Measurements from ENCODE around the gene SLC22A16. TPM values are rescaled to one million over a fixed set of nuclear protein-coding genes. Genes with fewer than 3 reads are reported as not detected.

Gene SLC22A16
- total and polyA plus RNA-seq, 2 donors from 2014 or later: 0.79 TPM; not detected in 1

DNA sequence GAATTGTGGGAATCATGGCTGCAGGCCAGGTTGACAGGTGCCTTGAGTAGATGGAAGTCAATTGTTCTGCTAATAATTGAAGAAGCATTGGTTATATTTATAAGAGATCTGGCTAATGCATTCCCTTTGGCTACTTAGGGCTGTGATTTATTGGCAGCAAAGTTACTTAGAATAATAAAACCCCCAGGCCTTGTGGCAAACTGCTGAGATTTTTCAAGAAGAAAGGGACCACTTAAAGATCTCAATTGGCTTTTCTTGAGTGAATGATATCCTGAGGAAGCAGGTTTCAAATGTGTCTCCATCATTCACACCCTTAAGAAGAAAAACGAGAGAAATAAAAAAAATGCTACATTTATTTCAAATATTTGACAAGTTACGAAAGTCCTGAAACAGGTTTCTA, 88.4 kb downstream of the SLC22A16 start:
- TF ChIP-seq, protein P1, sequence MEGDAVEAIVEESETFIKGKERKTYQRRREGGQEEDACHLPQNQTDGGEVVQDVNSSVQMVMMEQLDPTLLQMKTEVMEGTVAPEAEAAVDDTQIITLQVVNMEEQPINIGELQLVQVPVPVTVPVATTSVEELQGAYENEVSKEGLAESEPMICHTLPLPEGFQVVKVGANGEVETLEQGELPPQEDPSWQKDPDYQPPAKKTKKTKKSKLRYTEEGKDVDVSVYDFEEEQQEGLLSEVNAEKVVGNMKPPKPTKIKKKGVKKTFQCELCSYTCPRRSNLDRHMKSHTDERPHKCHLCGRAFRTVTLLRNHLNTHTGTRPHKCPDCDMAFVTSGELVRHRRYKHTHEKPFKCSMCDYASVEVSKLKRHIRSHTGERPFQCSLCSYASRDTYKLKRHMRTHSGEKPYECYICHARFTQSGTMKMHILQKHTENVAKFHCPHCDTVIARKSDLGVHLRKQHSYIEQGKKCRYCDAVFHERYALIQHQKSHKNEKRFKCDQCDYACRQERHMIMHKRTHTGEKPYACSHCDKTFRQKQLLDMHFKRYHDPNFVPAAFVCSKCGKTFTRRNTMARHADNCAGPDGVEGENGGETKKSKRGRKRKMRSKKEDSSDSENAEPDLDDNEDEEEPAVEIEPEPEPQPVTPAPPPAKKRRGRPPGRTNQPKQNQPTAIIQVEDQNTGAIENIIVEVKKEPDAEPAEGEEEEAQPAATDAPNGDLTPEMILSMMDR (IDR thresholded peaks at IDR 0.05; ENCODE audit: borderline replicate concordance, extremely low read depth, insufficient read depth): no peak
- Histone ChIP-seq H3K27ac (ENCODE audit: low read depth in 2 of 2, low read length in 2 of 2) (no peak overlapping the region), H3K9ac (ENCODE audit: low read length in 3 of 3) (no peak overlapping the region), H3K36me3 (ENCODE audit: control insufficient read depth in 2 of 3, insufficient read depth in 3 of 3, low read length in 3 of 3) (no peaks in the 10 kb centered on the region), H3K27me3 (ENCODE audit: control insufficient read depth, insufficient read depth, low read length) (no peaks in the 10 kb centered on the region), H3K9me3 (ENCODE audit: control insufficient read depth in 2 of 3, insufficient read depth in 1 of 3, low read length in 3 of 3) (no peaks in the 10 kb centered on the region), H3K4me3 (ENCODE audit: low read length in 3 of 3) (no peak overlapping the region), H3K4me1 (ENCODE audit: control insufficient read depth in 2 of 3, insufficient read depth in 2 of 3, low read depth in 1 of 3, low read length in 3 of 3) (no peaks in the 10 kb centered on the region)
- DNase-seq (no peak), FAIRE-seq (no peak)
- intact Hi-C loops (cut with DNase I): no loop called here

DNA sequence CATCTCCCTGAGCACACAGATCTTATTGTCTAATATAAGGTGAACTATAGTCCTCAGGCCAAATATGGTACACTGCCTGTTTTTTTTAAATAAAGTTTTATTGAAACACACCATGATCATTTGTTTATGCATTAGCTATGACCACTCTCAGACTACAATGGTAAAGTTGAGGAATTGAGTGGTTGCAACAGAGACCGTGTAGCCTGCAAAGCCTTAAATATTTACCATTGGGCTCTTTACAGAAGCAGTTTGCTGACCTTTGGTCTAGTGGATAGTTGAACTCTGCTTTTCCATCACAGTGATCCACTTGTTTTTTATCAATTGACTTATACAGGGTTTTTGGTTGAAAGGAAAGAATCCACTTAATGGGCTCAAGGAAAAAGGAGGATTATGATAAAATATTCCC, 91.0 kb downstream of the SLC22A16 start:
- no peak for DNase-seq
- TF ChIP-seq, protein P1 (IDR thresholded peaks at IDR 0.05; ENCODE audit: borderline replicate concordance, extremely low read depth, insufficient read depth): no peak
- H3K27ac ChIP-seq (ENCODE audit: low read depth in 2 of 2, low read length in 2 of 2): no peak overlapping the region
- no peak overlapping the region for H3K4me3 ChIP-seq (ENCODE audit: low read length in 3 of 3)
- no peaks in the 10 kb centered on the region for H3K4me1 ChIP-seq (ENCODE audit: control insufficient read depth in 2 of 3, insufficient read depth in 2 of 3, low read depth in 1 of 3, low read length in 3 of 3)
- no peaks in the 10 kb centered on the region for H3K27me3 ChIP-seq (ENCODE audit: control insufficient read depth, insufficient read depth, low read length)
- no peak for FAIRE-seq
- no peak overlapping the region for H3K9ac ChIP-seq (ENCODE audit: low read length in 3 of 3)
- intact Hi-C loops (cut with DNase I): no loop called here
- no peaks in the 10 kb centered on the region for H3K36me3 ChIP-seq (ENCODE audit: control insufficient read depth in 2 of 3, insufficient read depth in 3 of 3, low read length in 3 of 3)
- H3K9me3 ChIP-seq (ENCODE audit: control insufficient read depth in 2 of 3, insufficient read depth in 1 of 3, low read length in 3 of 3): no peaks in the 10 kb centered on the region

GRCh38 chr6:110378552-110378951, 97.9 kb downstream of the SLC22A16 start:
- Histone ChIP-seq H3K36me3 (ENCODE audit: control insufficient read depth in 2 of 3, insufficient read depth in 3 of 3, low read length in 3 of 3) (no peaks in the 10 kb centered on the region), H3K9me3 (ENCODE audit: control insufficient read depth in 2 of 3, insufficient read depth in 1 of 3, low read length in 3 of 3) (no peaks in the 10 kb centered on the region), H3K27me3 (ENCODE audit: control insufficient read depth, insufficient read depth, low read length) (no peaks in the 10 kb centered on the region), H3K27ac (ENCODE audit: low read depth in 2 of 2, low read length in 2 of 2) (no peak overlapping the region), H3K4me1 (ENCODE audit: control insufficient read depth in 2 of 3, insufficient read depth in 2 of 3, low read depth in 1 of 3, low read length in 3 of 3) (no peaks in the 10 kb centered on the region), H3K9ac (ENCODE audit: low read length in 3 of 3) (no peak overlapping the region), H3K4me3 (ENCODE audit: low read length in 3 of 3) (no peak overlapping the region)
- TF ChIP-seq, protein P1 (IDR thresholded peaks at IDR 0.05; ENCODE audit: borderline replicate concordance, extremely low read depth, insufficient read depth): no peak
- DNase-seq (peak in 1 of 5 donors; percentile 37), FAIRE-seq (no peak)
- intact Hi-C loops (cut with DNase I): no loop called here

Other genes starting within 250 kb of the SLC22A16 start
- 3.5 TPM for gene METTL24, start 118.3 kb downstream of the SLC22A16 start, total RNA-seq
- 1.4 TPM for gene METTL24, start 118.3 kb downstream of the SLC22A16 start, polyA plus RNA-seq (ENCODE audit: insufficient read depth, low read depth, low replicate concordance)
- 3.6 TPM for gene DDO, start 61.0 kb downstream of the SLC22A16 start, total RNA-seq
- gene DDO, start 61.0 kb downstream of the SLC22A16 start, polyA plus RNA-seq (ENCODE audit: insufficient read depth, low read depth, low replicate concordance): 13.4 TPM

Data from kidney (tissue), 14 donors.